ENCODE results near the gene SSRP1.

- TF ChIP-seq CTCF (IDR thresholded peaks at IDR 0.05): no peak
- no peak for TF ChIP-seq POLR2A (IDR thresholded peaks at IDR 0.05)
These were observed 27.1 kb downstream of the SSRP1 start for GRCh38 chr11:57308426-57309060.

Measured in uterus (tissue), 2 donors.